H1 (cell line): ENCODE results near the gene MOCS1. TPM values are rescaled to one million over a fixed set of nuclear protein-coding genes. Genes with fewer than 3 reads are reported as not detected.

Source experiments
- CTCF ChIA-PET: fragments of 300-600 bp; sonication (Branson Sonifier 250); formaldehyde crosslinking; loops from one replicate; lab custom pipeline; 2021; ENCODE audit not compliant: partially characterized antibody; lab: Charles Lee
- POLR2A ChIA-PET: fragments of 300-600 bp; sonication (Branson Sonifier 250); formaldehyde crosslinking; loops from one replicate; lab custom pipeline; 2021; ENCODE audit warnings: inconsistent platforms; ENCODE audit not compliant: partially characterized antibody; lab: Charles Lee
- DNase-seq, 2 experiments: peaks; one replicate each; pipeline versions ENCODE4 v3.0.0 to v3.0.0-alpha.2; 2010 to 2022; ENCODE audit warnings: low spot score in 2 of 2, low read depth in 1 of 2, mixed read lengths in 1 of 2
- FAIRE-seq: peaks from 2 replicates; lab custom pipeline; 2011; peaks lifted over from hg19 to GRCh38; lab: Jason Lieb, UNC
- H2AFZ ChIP-seq: 2 replicates; pipeline ENCODE4 v1.8.1; 2012; ENCODE audit warnings: low read length, inconsistent platforms
- H2AK5ac ChIP-seq: 2 replicates; pipeline ENCODE4 v1.6.1; 2013; ENCODE audit warnings: low read depth, low read length
- H2BK120ac ChIP-seq: replicated peaks from 2 replicates; pipeline ENCODE3; 2013; ENCODE audit warnings: low read depth, low read length, inconsistent platforms
- H2BK12ac ChIP-seq: 2 replicates; pipeline ENCODE4 v1.6.1; 2013; ENCODE audit warnings: low read depth, low read length
- H2BK15ac ChIP-seq: 2 replicates; pipeline ENCODE4 v1.6.1; 2013; ENCODE audit warnings: low read length
- H2BK20ac ChIP-seq: 2 replicates; pipeline ENCODE4 v1.6.1; 2013; ENCODE audit warnings: low read length
- H2BK5ac ChIP-seq: 2 replicates; pipeline ENCODE4 v1.6.1; 2013; ENCODE audit warnings: low read depth, low read length
- H3K14ac ChIP-seq: 2 replicates; pipeline ENCODE4 v1.6.1; 2013; ENCODE audit warnings: inconsistent platforms; ENCODE audit not compliant: insufficient read length
- H3K18ac ChIP-seq: 2 replicates; pipeline ENCODE4 v1.6.1; 2013; ENCODE audit warnings: low read length; ENCODE audit errors: extremely low read depth
- H3K23ac ChIP-seq: 2 replicates; pipeline ENCODE4 v1.6.1; 2013; ENCODE audit warnings: inconsistent platforms; ENCODE audit not compliant: insufficient read length
- H3K23me2 ChIP-seq: 2 replicates; pipeline ENCODE4 v1.6.1; 2013; ENCODE audit warnings: low read depth, low read length
- H3K27ac ChIP-seq: 2 replicates; pipeline ENCODE4 v1.6.1; 2011; ENCODE audit warnings: low read depth, low read length, inconsistent platforms
- H3K27me3 ChIP-seq, 4 experiments: replicated peaks in 1 of 4; 1 replicate in 1 of 4; 2 replicates in 3 of 4; pipeline versions ENCODE4 v1.6.1 to v1.8.1; 2011 to 2013; ENCODE audit warnings: low read length in 3 of 4, mild to moderate bottlenecking in 3 of 4, inconsistent platforms in 2 of 4, mixed read lengths in 2 of 4, moderate library complexity in 1 of 4; ENCODE audit not compliant: control insufficient read depth in 3 of 4, insufficient read depth in 3 of 4; ENCODE audit errors: extremely low read depth in 1 of 4
- H3K36me3 ChIP-seq, 4 experiments: 2 replicates each; pipeline versions ENCODE4 v1.6.1 to v1.8.1; 2011 to 2013; ENCODE audit warnings: mild to moderate bottlenecking in 4 of 4, low read length in 3 of 4, moderate library complexity in 2 of 4, control low read depth in 1 of 4, inconsistent platforms in 1 of 4; ENCODE audit not compliant: insufficient read depth in 4 of 4, control insufficient read depth in 2 of 4
- H3K4ac ChIP-seq: replicated peaks from 2 replicates; pipeline ENCODE3; 2013; ENCODE audit warnings: low read length, low read depth, mixed read lengths, inconsistent platforms; ENCODE audit not compliant: insufficient read length
- H3K4me1 ChIP-seq, 4 experiments: replicated peaks in 1 of 4; 1 replicate in 1 of 4; 2 replicates in 3 of 4; pipeline versions ENCODE4 v1.6.1 to v1.8.1; 2011 to 2013; ENCODE audit warnings: low read length in 3 of 4, inconsistent platforms in 2 of 4, mixed read lengths in 1 of 4; ENCODE audit not compliant: insufficient read depth in 4 of 4, control insufficient read depth in 3 of 4
- H3K4me2 ChIP-seq, 2 experiments: 2 replicates each; pipeline versions ENCODE4 v1.6.1 to v1.8.1; 2011 to 2013; ENCODE audit warnings: low read depth in 2 of 2, low read length in 2 of 2, control low read depth in 1 of 2, inconsistent platforms in 1 of 2, mild to moderate bottlenecking in 1 of 2; ENCODE audit not compliant: insufficient read depth in 1 of 2
- H3K4me3 ChIP-seq, 4 experiments: fragments of 200-600, 300-600 bp in 1 of 4; sonication (generic), shearing (Covaris generic), sonication (Bioruptor Twin) in 1 of 4; 2 replicates each; pipeline versions ENCODE4 v1.5.1 to v1.8.1; 2011 to 2016; ENCODE audit warnings: low read length in 4 of 4, low read depth in 3 of 4, control low read depth in 2 of 4, inconsistent platforms in 2 of 4, mild to moderate bottlenecking in 2 of 4, mixed read lengths in 1 of 4, moderate library complexity in 1 of 4; ENCODE audit not compliant: insufficient read depth in 2 of 4; ENCODE audit errors: extremely low read depth in 1 of 4
- H3K56ac ChIP-seq: replicated peaks from 2 replicates; pipeline ENCODE3; 2013; ENCODE audit warnings: low read depth, mild to moderate bottlenecking, mixed read lengths, low read length, inconsistent platforms; ENCODE audit not compliant: insufficient read length
- H3K79me1 ChIP-seq: 2 replicates; pipeline ENCODE4 v1.6.1; 2013; ENCODE audit warnings: low read depth, low read length, control low read depth
- H3K79me2 ChIP-seq, 2 experiments: 2 replicates each; pipeline versions ENCODE4 v1.6.1 to v1.8.1; 2012 to 2013; ENCODE audit warnings: low read length in 2 of 2, mild to moderate bottlenecking in 2 of 2, inconsistent platforms in 1 of 2; ENCODE audit not compliant: insufficient read depth in 2 of 2, control insufficient read depth in 1 of 2
- H3K9ac ChIP-seq, 4 experiments: replicated peaks in 1 of 4; 1 replicate in 1 of 4; 2 replicates in 3 of 4; pipeline versions ENCODE4 v1.6.1 to v1.8.1; 2011 to 2013; ENCODE audit warnings: low read depth in 3 of 4, low read length in 3 of 4, control low read depth in 2 of 4, mild to moderate bottlenecking in 2 of 4, moderate library complexity in 2 of 4, inconsistent platforms in 1 of 4; ENCODE audit errors: extremely low read depth in 1 of 4
- H3K9me3 ChIP-seq, 2 experiments: 2 replicates each; pipeline versions ENCODE4 v1.6.1 to v1.8.1; 2012 to 2013; ENCODE audit warnings: mild to moderate bottlenecking in 2 of 2, moderate library complexity in 2 of 2, control low read depth in 1 of 2, inconsistent platforms in 1 of 2, low read depth in 1 of 2, low read length in 1 of 2, mixed read lengths in 1 of 2; ENCODE audit not compliant: insufficient read depth in 2 of 2
- H4K20me1 ChIP-seq, 2 experiments: replicated peaks in 1 of 2; 2 replicates each; pipeline versions ENCODE3 to v1.8.1; 2011 to 2013; ENCODE audit warnings: inconsistent platforms in 2 of 2, low read length in 2 of 2, mild to moderate bottlenecking in 1 of 2; ENCODE audit not compliant: insufficient read depth in 2 of 2, control insufficient read depth in 1 of 2
- H4K5ac ChIP-seq: 2 replicates; pipeline ENCODE4 v1.6.1; 2013; ENCODE audit warnings: low read length, low read depth, mixed read lengths, inconsistent platforms; ENCODE audit not compliant: insufficient read length
- H4K8ac ChIP-seq: 2 replicates; pipeline ENCODE4 v1.8.0; 2013; ENCODE audit warnings: mild to moderate bottlenecking, moderate library complexity, low read length, inconsistent platforms; ENCODE audit not compliant: insufficient read depth; ENCODE audit errors: extremely low read depth
- H4K91ac ChIP-seq: replicated peaks from 2 replicates; pipeline ENCODE3; 2013; ENCODE audit warnings: low read length, mixed read lengths, inconsistent platforms; ENCODE audit not compliant: insufficient read length
- ASH2L ChIP-seq: fragments of 200-600, 300-600 bp; sonication (generic); IDR thresholded peaks from one replicate; pipeline ENCODE4 v1.7.1; 2017; ENCODE audit warnings: low read length
- BCL11A ChIP-seq, 2 experiments: IDR thresholded peaks; one replicate each; pipeline ENCODE4 v1.6.1; 2011; ENCODE audit warnings: low read depth in 2 of 2, low read length in 2 of 2, mild to moderate bottlenecking in 2 of 2
- BRCA1 ChIP-seq: IDR thresholded peaks from 2 replicates; pipeline ENCODE4 v1.6.1; 2012; ENCODE audit warnings: low read depth, low read length, improper control_type of control experiment
- CREB1 ChIP-seq: IDR thresholded peaks from 2 replicates; pipeline ENCODE4 v1.6.1; 2012; ENCODE audit warnings: inconsistent platforms
- EZH2 ChIP-seq: fragments of 200-600 bp; sonication (generic); IDR thresholded peaks from 2 replicates; pipeline ENCODE4 v1.7.1; 2012; ENCODE audit warnings: low read depth, mild to moderate bottlenecking, moderate library complexity, low read length, inconsistent platforms; ENCODE audit not compliant: severe bottlenecking
- KDM4A ChIP-seq: IDR thresholded peaks from one replicate; pipeline ENCODE4 v1.7.1; 2012; ENCODE audit warnings: low read depth, mild to moderate bottlenecking, moderate library complexity, low read length, inconsistent platforms; ENCODE audit not compliant: severe bottlenecking
- MAX ChIP-seq: IDR thresholded peaks from 2 replicates; pipeline ENCODE4 v1.6.1; 2012; ENCODE audit warnings: inconsistent platforms
- NANOG ChIP-seq: IDR thresholded peaks from 2 replicates; pipeline ENCODE4 v1.6.1; 2011; ENCODE audit warnings: low read length, low read depth, mild to moderate bottlenecking, inconsistent platforms; ENCODE audit not compliant: insufficient read depth, poor library complexity, severe bottlenecking
- POLR2A ChIP-seq, 2 experiments: IDR thresholded peaks; 1 replicate in 1 of 2; 2 replicates in 1 of 2; pipeline ENCODE4 v1.6.1; 2011; ENCODE audit warnings: low read depth in 2 of 2, low read length in 2 of 2, mild to moderate bottlenecking in 2 of 2; ENCODE audit errors: control extremely low read depth in 1 of 2
- RBBP5 ChIP-seq: IDR thresholded peaks from 2 replicates; pipeline ENCODE4 v1.7.1; 2012; ENCODE audit warnings: low read depth, mild to moderate bottlenecking, inconsistent platforms, low read length, moderate library complexity, borderline replicate concordance
- SIX5 ChIP-seq: IDR thresholded peaks from 2 replicates; pipeline ENCODE4 v1.6.1; 2011; ENCODE audit warnings: mild to moderate bottlenecking, low read depth, low read length
- SP1 ChIP-seq: IDR thresholded peaks from 2 replicates; pipeline ENCODE4 v1.6.1; 2011; ENCODE audit warnings: low read depth, low read length
- SP2 ChIP-seq: IDR thresholded peaks from 2 replicates; pipeline ENCODE4 v1.6.1; 2012; ENCODE audit warnings: mild to moderate bottlenecking, low read length, inconsistent platforms
- ZNF274 ChIP-seq: IDR thresholded peaks from 2 replicates; pipeline ENCODE4 v1.7.0; 2012; ENCODE audit warnings: low read length, borderline replicate concordance; ENCODE audit errors: extremely low read depth
- WGBS, 2 experiments: shearing (Covaris generic) in 1 of 2; methylation state at CpG; one replicate each; pipeline versions ENCODE4 v1.1.6 to v1.1.7; 2013 to 2015; ENCODE audit warnings: low lambda C conversion rate in 2 of 2, mixed read lengths in 2 of 2, inconsistent platforms in 1 of 2, low coverage in 1 of 2, missing lambda C conversion rate in 1 of 2; ENCODE audit not compliant: insufficient replicate concordance in 2 of 2, insufficient coverage in 1 of 2, insufficient read length in 1 of 2; ENCODE audit errors: extremely low coverage in 1 of 2, missing lambda C conversion rate in 1 of 2; 5-methylcytosine and 5-hydroxymethylcytosine counted together
- polyA plus RNA-seq, 7 experiments: library from polyadenylated mRNA; depleted of rRNA in 3 of 7; stranded (reverse) in 5 of 7; unstranded in 2 of 7; fragments of >200 nt in 5 of 7; fragments of 200-250 nt in 2 of 7; gene quantifications; 1 replicate in 5 of 7; 2 replicates in 1 of 7; 4 replicates in 1 of 7; pipeline versions ENCODE4 v1.2.1 to v1.2.3, GENCODE V29; 2011 to 2013; ENCODE audit warnings: missing spikeins in 2 of 7, mixed read lengths in 2 of 7
- total RNA-seq: library from RNA; stranded (reverse); fragmentation: NEBNext Ultra II Directional; extraction: Animal tissue kit (Norgen Biotek cat#: 25700); gene quantifications from 2 replicates; pipeline ENCODE4 v1.2.1, GENCODE V29; 2021

The MOCS1 gene
- total and polyA plus RNA-seq, 2 of the 8 experiments (the other 6 are each of a cell fraction or from before 2014, with no cell fraction given) = 13.4 to 19.7 TPM

- Histone ChIP-seq H3K4me3 (no peak overlapping the region), H2AK5ac (no peak overlapping the region), H3K14ac (no peak overlapping the region), H3K9ac (no peak overlapping the region), H3K4me1 (no peaks in the 10 kb centered on the region), H3K9me3 (no peaks in the 10 kb centered on the region), H4K20me1 (no peaks in the 10 kb centered on the region), H3K23ac (no peak overlapping the region), H2BK15ac (no peak overlapping the region), H4K5ac (no peak overlapping the region), H3K4me2 (no peak overlapping the region), H3K27ac (no peak overlapping the region), H3K36me3 (peaks cover 0 to 4% (median 1%) of the 10 kb centered on the region in 4 experiments; a peak in 4 of 8 replicates), H2AFZ (no peak overlapping the region), H4K8ac (no peak overlapping the region), H2BK5ac (no peak overlapping the region), H3K56ac (no peak overlapping the region), H3K27me3 (no peaks in the 10 kb centered on the region), H2BK120ac (no peak overlapping the region), H2BK12ac (no peak overlapping the region), H4K91ac (no peak overlapping the region), H3K79me1 (no peaks in the 10 kb centered on the region; the same call in 1 of the 2 replicates), H3K18ac (no peak overlapping the region), H3K4ac (no peak overlapping the region), H2BK20ac (no peak overlapping the region), H3K79me2 (no peaks in the 10 kb centered on the region; a peak in 1 of 4 replicates), H3K23me2 (no peaks in the 10 kb centered on the region)
- CTCF ChIA-PET = no interaction called here
- FAIRE-seq (no peak), DNase-seq (no peak)
- WGBS, 2 experiments = 90% methylated on average over 3 of the region's 3 CpGs; no CpG with 5 or more reads in 1 of the 2 experiments
- POLR2A ChIA-PET = no interaction called here
- no peak for TF ChIP-seq EZH2
- no peak for TF ChIP-seq ZNF274
- no peak for TF ChIP-seq POLR2A (IDR thresholded peaks at IDR 0.05; ENCODE audit: control extremely low read depth in 1 of 2, low read depth in 2 of 2, low read length in 2 of 2)
- TF ChIP-seq NANOG = no peak
- TF ChIP-seq BCL11A (IDR thresholded peaks at IDR 0.05; ENCODE audit: low read depth in 2 of 2, low read length in 2 of 2) = no peak
- TF ChIP-seq SP2 = no peak
- no peak for TF ChIP-seq ASH2L
- no peak for TF ChIP-seq BRCA1
- TF ChIP-seq KDM4A = no peak
- no peak for TF ChIP-seq RBBP5
- TF ChIP-seq SIX5 = no peak
- no peak for TF ChIP-seq SP1
- TF ChIP-seq CREB1 = no peak
- TF ChIP-seq MAX = no peak
Measured at GRCh38 chr6:39917981-39918380, 16.3 kb downstream of the MOCS1 start.
